RWPE1 (cell line): ENCODE data around the gene ATPAF1.
"Not testable (repeated sequence)": the region's sequence is repeated elsewhere in the genome, so short reads cannot be mapped to it uniquely, and the experiment has no call there.

Experiments used
- CTCF ChIA-PET: fragments of 350-600 bp; sonication (Branson Sonifier 250); formaldehyde crosslinking; extraction: SDS; loops from one replicate; lab custom pipeline; 2021; lab: Yijun Ruan, JAX
- POLR2A ChIA-PET: fragments of 400-600 bp; formaldehyde crosslinking; extraction: SDS; loops from one replicate; lab custom pipeline; 2020; ENCODE audit warnings: antibody characterized with exemption; ENCODE audit not compliant: low non-redundant PET; lab: Yijun Ruan, JAX
- DNase-seq: peaks from one replicate; pipeline ENCODE4 v3.0.0; 2012; ENCODE audit warnings: low spot score
- H3K27ac ChIP-seq: fragments of 450-650 bp; 2 replicates; pipeline ENCODE4 v1.5.1; 2017
- CTCF ChIP-seq: fragments of 450-650 bp; conservative IDR thresholded peaks from 2 replicates; pipeline ENCODE4 v1.5.1; 2017; ENCODE audit warnings: low read depth, mild to moderate bottlenecking

The ATPAF1 gene

GRCh38 chr1:46699666-46700065 lies 31.5 kb upstream of the ATPAF1 start:
- CTCF ChIA-PET: no interaction called here
- H3K27ac ChIP-seq: no peak overlapping the region
- POLR2A ChIA-PET: no interaction called here
- DNase-seq: no peak
- TF ChIP-seq CTCF: no peak

- DNase-seq: no peak
- no peak overlapping the region for H3K27ac ChIP-seq
- TF ChIP-seq CTCF: no peak
- CTCF ChIA-PET: no interaction called here
- POLR2A ChIA-PET: no interaction called here
Measured at GRCh38 chr1:46697053-46697452, 28.9 kb upstream of the ATPAF1 start.

GRCh38 chr1:46694676-46695075 lies 26.5 kb upstream of the ATPAF1 start:
- POLR2A ChIA-PET, DNase-seq, CTCF ChIA-PET, H3K27ac ChIP-seq: not testable (repeated sequence)

- ChIA-PET POLR2A (no interaction called here), CTCF (no interaction called here)
- no peak overlapping the region for H3K27ac ChIP-seq
- TF ChIP-seq CTCF: no peak
- no peak for DNase-seq
Measured at GRCh38 chr1:46692811-46693770, 24.9 kb upstream of the ATPAF1 start.

GRCh38 chr1:46691997-46692790 lies 24.0 kb upstream of the ATPAF1 start:
- ChIA-PET POLR2A (no interaction called here), CTCF (no interaction called here)
- H3K27ac ChIP-seq: no peak overlapping the region
- no peak for DNase-seq
- no peak for TF ChIP-seq CTCF

- ChIA-PET POLR2A (interaction anchor here (0.7 kb wide), 1 partner anchor 15 kb away, joined by 5 read pairs; no protein-coding TSS in a partner anchor), CTCF (no interaction called here)
- no peak overlapping the region for H3K27ac ChIP-seq
- no peak for DNase-seq
- TF ChIP-seq CTCF: no peak
Measured at GRCh38 chr1:46690931-46691421, 22.8 kb upstream of the ATPAF1 start.
